Bladder microvascular endothelial cell (primary cell): ENCODE results near the gene MT1F. TPM values are rescaled to one million over a fixed set of nuclear protein-coding genes. Genes with fewer than 3 reads are reported as not detected.

ENCODE experiments used
- total RNA-seq: library from RNA; depleted of rRNA; stranded (reverse); fragments of >200 nt; gene quantifications from 2 replicates; pipeline ENCODE4 v1.2.3, GENCODE V29; 2014

MT1F gene
- 0.69 and 1.5 TPM in 2 replicates for total RNA-seq

GRCh38 chr16:56657555-56658326, at the start of gene MT1F:
MT1F (plus strand) TSS chr16:56657959; CDS start chr16:56658059, 100 bp downstream.

GRCh38 chr16:56608043-56608875, 49.5 kb upstream of the MT1F start, which contains the start of gene MT2A:
MT2A (plus strand) TSS chr16:56608584; CDS start chr16:56608656, 72 bp downstream.

GRCh38 chr16:56625140-56625942, 32.4 kb upstream of the MT1F start, which contains the start of gene MT1E:
MT1E (plus strand) TSS chr16:56625781; CDS start chr16:56625852, 71 bp downstream.

GRCh38 chr16:56632156-56632847, 25.5 kb upstream of the MT1F start, which contains the start of gene MT1M:
MT1M (plus strand) TSS chr16:56632659; CDS start chr16:56632732, 73 bp downstream.

GRCh38 chr16:56637814-56638750, 19.7 kb upstream of the MT1F start, which contains the start of gene MT1A:
MT1A (plus strand) TSS chr16:56638666; CDS start chr16:56638739, 73 bp downstream.

GRCh38 chr16:56651586-56651985, 6.2 kb upstream of the MT1F start, which contains the start of gene MT1B:
MT1B (plus strand) TSS chr16:56651886; CDS start chr16:56651954, 68 bp downstream.

GRCh38 chr16:56667581-56668571, 10.1 kb downstream of the MT1F start, which contains the start of gene MT1G:
MT1G (minus strand) TSS chr16:56668065; CDS start chr16:56667993, 72 bp downstream.

GRCh38 chr16:56669005-56669839, 11.5 kb downstream of the MT1F start, which contains the start of gene MT1H:
MT1H (plus strand) TSS chr16:56669814; CDS start chr16:56669885, 71 bp downstream.

GRCh38 chr16:56681939-56682702, 24.4 kb downstream of the MT1F start, which contains the start of gene MT1X:
MT1X (plus strand) TSS chr16:56682470; CDS start chr16:56682541, 71 bp downstream.

Other genes starting within 250 kb of the MT1F start
- gene AMFR, start 232.4 kb upstream of the MT1F start, total RNA-seq = 210 and 356 TPM in 2 replicates
- gene NUDT21, start 206.6 kb upstream of the MT1F start, total RNA-seq = 53.3 and 73.9 TPM in 2 replicates
- gene OGFOD1, start 206.4 kb upstream of the MT1F start, total RNA-seq = 62.7 and 120 TPM in 2 replicates
- 26.4 and 34.7 TPM in 2 replicates for gene BBS2, start 137.9 kb upstream of the MT1F start, total RNA-seq
- gene MT4, start 92.9 kb upstream of the MT1F start, total RNA-seq = not detected in 2 replicates
- not detected in 2 replicates for gene MT3, start 68.4 kb upstream of the MT1F start, total RNA-seq
- 41.6 and 86.4 TPM in 2 replicates for gene MT2A, start 49.4 kb upstream of the MT1F start, total RNA-seq
- gene MT1E, start 32.2 kb upstream of the MT1F start, total RNA-seq = 64.6 and 115 TPM in 2 replicates
- gene MT1M, start 25.3 kb upstream of the MT1F start, total RNA-seq = 2.5 and 4.2 TPM in 2 replicates
- 0.65 and 0.69 TPM in 2 replicates for gene MT1A, start 19.3 kb upstream of the MT1F start, total RNA-seq
- not detected in 2 replicates for gene MT1B, start 6.1 kb upstream of the MT1F start, total RNA-seq
- gene MT1G, start 10.1 kb downstream of the MT1F start, total RNA-seq = not detected in 2 replicates
- not detected in 2 replicates for gene MT1H, start 11.9 kb downstream of the MT1F start, total RNA-seq
- 7.9 and 13.8 TPM in 2 replicates for gene MT1X, start 24.5 kb downstream of the MT1F start, total RNA-seq
- 67.8 and 83.1 TPM in 2 replicates for gene NUP93, start 72.2 kb downstream of the MT1F start, total RNA-seq
- gene SLC12A3, start 207.2 kb downstream of the MT1F start, total RNA-seq = not detected in 2 replicates